Measurements from ENCODE around the gene PCDHGB6.

GRCh38 chr5:141402553-141403243, 5.1 kb upstream of the PCDHGB6 start, which contains the start of gene PCDHGA9:
- TF ChIP-seq CTCF (IDR thresholded peaks at IDR 0.05; ENCODE audit: insufficient read depth, low read length, poor library complexity, severe bottlenecking) (no peak), EZH2phosphoT487 (conservative IDR thresholded peaks at IDR 0.05; ENCODE audit: low read length) (no peak)

Data from SU-DHL-6 (cell line).